Spleen (tissue), 11 donors: ENCODE measurements around the gene BUB1B. TPM values are rescaled to one million over a fixed set of nuclear protein-coding genes. Genes with fewer than 3 reads are reported as not detected.

Experiments
- DNase-seq: peaks from one replicate; pipeline ENCODE4 v3.0.0-alpha.2; 2020
- H3K27ac ChIP-seq, 8 donors: fragments of 200-600 bp; sonication (generic) in 7 of 8; 1 replicate in 4 of 8; 2 replicates in 4 of 8; pipeline versions ENCODE4 v1.5.0 to v1.8.0; 2016 to 2021; ENCODE audit warnings: inconsistent platforms in 4 of 8, mild to moderate bottlenecking in 4 of 8, moderate library complexity in 1 of 8
- H3K27me3 ChIP-seq, 7 donors: fragments of 200-600 bp; sonication (generic) in 6 of 7; replicated peaks in 1 of 7; 1 replicate in 4 of 7; 2 replicates in 3 of 7; pipeline versions ENCODE4 v1.5.0 to v1.8.0; 2016 to 2021; ENCODE audit warnings: inconsistent platforms in 3 of 7, mild to moderate bottlenecking in 1 of 7
- H3K36me3 ChIP-seq, 6 donors: fragments of 200-600 bp; sonication (generic) in 5 of 6; 1 replicate in 4 of 6; 2 replicates in 2 of 6; pipeline versions ENCODE4 v1.5.0 to v1.8.0; 2016 to 2021; ENCODE audit warnings: inconsistent platforms in 2 of 6
- H3K4me1 ChIP-seq, 6 donors: fragments of 200-600 bp; sonication (generic) in 5 of 6; 1 replicate in 3 of 6; 2 replicates in 3 of 6; pipeline versions ENCODE4 v1.5.0 to v1.8.0; 2016 to 2021; ENCODE audit warnings: inconsistent platforms in 3 of 6
- H3K4me3 ChIP-seq, 8 donors: fragments of 200-600 bp; sonication (generic) in 7 of 8; 1 replicate in 4 of 8; 2 replicates in 4 of 8; pipeline versions ENCODE4 v1.5.0 to v1.8.0; 2016 to 2021; ENCODE audit warnings: inconsistent platforms in 4 of 8, mild to moderate bottlenecking in 4 of 8, moderate library complexity in 2 of 8
- H3K9me3 ChIP-seq, 8 donors: fragments of 200-600 bp; sonication (generic) in 7 of 8; 1 replicate in 4 of 8; 2 replicates in 4 of 8; pipeline versions ENCODE4 v1.5.0 to v1.8.0; 2016 to 2021; ENCODE audit warnings: inconsistent platforms in 4 of 8
- POLR2A ChIP-seq, 3 donors: fragments of 450-650 bp; IDR thresholded peaks; one replicate each; pipeline ENCODE4 v1.5.1; 2017; ENCODE audit warnings: antibody characterized with exemption in 3 of 3, mild to moderate bottlenecking in 1 of 3
- POLR2AphosphoS5 ChIP-seq, 3 donors: sonication (generic); formaldehyde crosslinking; IDR thresholded peaks; one replicate each; pipeline ENCODE4 v1.5.1; 2017; ENCODE audit warnings: antibody characterized with exemption in 3 of 3
- WGBS, 5 donors: extraction: QIAGEN DNeasy Blood & Tissue Kit in 3 of 5; methylation state at CpG; one replicate each; pipeline versions ENCODE4 v1.1.5 to v1.1.7; 2013 to 2018; 5-methylcytosine and 5-hydroxymethylcytosine counted together
- intact Hi-C: fragments of 100-400 bp; cut with DNase I; formaldehyde crosslinking; loops from one replicate; pipeline ENCODE4 v1.15.0; 2023; ENCODE audit warnings: low total_unique reads
- polyA plus RNA-seq, 3 donors: library from polyadenylated mRNA; stranded (reverse); fragments of 200-250 nt; gene quantifications; one replicate each; pipeline ENCODE4 v1.2.1, GENCODE V29; 2013
- total RNA-seq, 7 donors: library from RNA; depleted of rRNA in 3 of 7; stranded (reverse); fragments of >200 nt in 3 of 7; fragmentation: NEBNext Ultra II Directional in 4 of 7; extraction: Animal tissue kit (Norgen Biotek cat#: 25700) in 4 of 7; gene quantifications; one replicate each; pipeline versions ENCODE4 v1.1.0 to v1.2.1, GENCODE V29; 2016 to 2021
- TF ChIP-seq, protein P1 (sequence below), 11 experiments: fragments of 200-600 bp in 7 of 11; fragments of 450-650 bp in 4 of 11; sonication (generic) in 4 of 11; IDR thresholded peaks in 8 of 11; conservative IDR thresholded peaks in 3 of 11; 1 replicate in 7 of 11; 2 replicates in 4 of 11; pipeline versions ENCODE4 v1.4.0 to v1.8.0; 2016 to 2021; ENCODE audit warnings: antibody characterized with exemption in 11 of 11, inconsistent platforms in 4 of 11, mild to moderate bottlenecking in 1 of 11
- donor health status: healthy with polysubstance abuse.
- donor health status: DM: no; HTN: no; CAD: no; lungs with moderate emphysema.
- donor health status: DM: no; HTN: no; CAD: no.
- donor health status: Bipolar disorder and iron deficiency.
- donor health status: healthy.
- donor health status: DM: no; HTN: no; CAD: no.
- donor health status: DM: yes; HTN: yes; CAD: no.

Gene BUB1B
- total and polyA plus RNA-seq, 10 donors, result 1.2 to 11.8 (median 6.3) TPM

DNA sequence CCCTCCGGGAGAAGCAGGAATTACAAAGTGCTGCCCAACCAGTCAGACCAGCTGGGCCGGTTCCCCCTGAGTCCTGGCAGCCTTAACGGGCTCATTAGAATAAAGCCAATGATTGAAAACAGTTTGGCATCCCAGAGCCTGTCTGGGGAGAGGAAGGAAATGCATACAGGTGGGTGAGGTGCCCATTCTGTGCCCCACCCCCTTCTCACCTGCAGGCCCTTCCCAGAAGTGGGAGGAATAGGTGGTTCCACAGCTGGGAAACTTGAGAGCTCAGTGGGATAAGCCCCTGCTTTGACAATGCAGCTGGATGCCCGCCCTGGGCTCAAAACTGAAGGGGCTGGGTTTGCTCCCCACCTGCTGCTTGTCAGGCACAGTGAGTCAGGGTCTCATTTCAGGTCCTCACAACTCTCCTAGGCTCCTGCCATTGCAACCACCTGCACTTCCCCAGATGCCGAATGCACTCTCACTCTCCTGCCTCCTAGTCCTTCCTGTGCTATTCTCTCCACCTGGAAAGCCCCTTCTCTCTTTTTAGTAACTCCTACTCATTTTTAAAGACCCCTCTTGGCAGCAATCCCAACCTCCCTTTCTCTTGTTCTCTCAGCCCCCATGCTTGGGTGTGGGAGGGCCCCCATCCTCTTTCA is 5.5 kb upstream of the BUB1B start:
- Histone ChIP-seq H3K4me3 (no peak overlapping the region), H3K36me3 (no peaks in the 10 kb centered on the region), H3K9me3 (no peaks in the 10 kb centered on the region), H3K4me1 (peaks cover 0 to 4% (median 2%) of the 10 kb centered on the region in 6 donors), H3K27me3 (no peaks in the 10 kb centered on the region), H3K27ac (no peak overlapping the region)
- intact Hi-C loops, result no loop called here
- TF ChIP-seq POLR2AphosphoS5 (IDR thresholded peaks at IDR 0.05) (no peak), POLR2A (IDR thresholded peaks at IDR 0.05) (no peak)
- TF ChIP-seq, protein P1, sequence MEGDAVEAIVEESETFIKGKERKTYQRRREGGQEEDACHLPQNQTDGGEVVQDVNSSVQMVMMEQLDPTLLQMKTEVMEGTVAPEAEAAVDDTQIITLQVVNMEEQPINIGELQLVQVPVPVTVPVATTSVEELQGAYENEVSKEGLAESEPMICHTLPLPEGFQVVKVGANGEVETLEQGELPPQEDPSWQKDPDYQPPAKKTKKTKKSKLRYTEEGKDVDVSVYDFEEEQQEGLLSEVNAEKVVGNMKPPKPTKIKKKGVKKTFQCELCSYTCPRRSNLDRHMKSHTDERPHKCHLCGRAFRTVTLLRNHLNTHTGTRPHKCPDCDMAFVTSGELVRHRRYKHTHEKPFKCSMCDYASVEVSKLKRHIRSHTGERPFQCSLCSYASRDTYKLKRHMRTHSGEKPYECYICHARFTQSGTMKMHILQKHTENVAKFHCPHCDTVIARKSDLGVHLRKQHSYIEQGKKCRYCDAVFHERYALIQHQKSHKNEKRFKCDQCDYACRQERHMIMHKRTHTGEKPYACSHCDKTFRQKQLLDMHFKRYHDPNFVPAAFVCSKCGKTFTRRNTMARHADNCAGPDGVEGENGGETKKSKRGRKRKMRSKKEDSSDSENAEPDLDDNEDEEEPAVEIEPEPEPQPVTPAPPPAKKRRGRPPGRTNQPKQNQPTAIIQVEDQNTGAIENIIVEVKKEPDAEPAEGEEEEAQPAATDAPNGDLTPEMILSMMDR (IDR thresholded peaks at IDR 0.05 in 8 of 11, conservative IDR thresholded peaks at IDR 0.05 in 3 of 11), result no peak
- 52 to 82% (median 79%) methylated on average over 3 to 5 of the region's 5 CpGs for WGBS, 5 donors
- DNase-seq, result no peak

DNA sequence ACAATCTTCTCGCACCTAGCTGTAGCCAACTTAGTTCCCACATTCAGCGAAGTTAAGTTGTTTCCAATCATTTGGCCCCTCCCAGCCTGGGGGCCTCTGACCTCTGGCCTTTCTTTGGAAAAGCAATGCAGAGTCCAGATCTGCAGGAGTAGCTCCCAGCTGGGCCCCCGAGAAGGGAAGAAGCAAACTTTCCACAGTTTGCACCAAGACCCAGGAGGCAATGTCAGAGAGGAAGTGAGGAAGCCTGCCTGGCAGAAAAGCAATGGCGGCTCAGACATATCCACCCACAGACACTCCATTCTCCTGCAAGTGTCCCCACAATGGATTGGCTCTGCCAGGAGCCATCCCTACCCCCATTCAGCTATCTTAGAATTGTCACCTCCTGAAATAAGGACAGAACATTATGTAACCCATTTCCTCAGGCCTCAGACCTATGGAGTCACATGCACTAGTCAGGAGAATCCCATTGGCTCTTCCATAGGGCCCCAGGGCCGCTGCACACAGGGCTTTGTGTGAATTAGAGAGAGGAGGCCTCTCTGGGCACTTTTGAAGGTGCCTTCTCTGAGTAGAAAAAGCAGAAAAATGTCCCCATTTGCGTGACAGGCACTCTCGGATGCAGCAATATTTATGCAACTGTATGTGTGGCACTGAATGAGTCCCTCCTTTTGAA is 3.0 kb upstream of the BUB1B start:
- Histone ChIP-seq H3K27ac (no peak overlapping the region), H3K9me3 (no peaks in the 10 kb centered on the region), H3K4me3 (no peak overlapping the region), H3K36me3 (no peaks in the 10 kb centered on the region), H3K27me3 (peaks cover 0 to 4% (median 0%) of the 10 kb centered on the region in 7 donors), H3K4me1 (peaks cover 6 to 29% (median 13%) of the 10 kb centered on the region in 6 donors)
- DNase-seq, result no peak
- 76 to 88% (median 79%) methylated on average over 7 of the region's 7 CpGs for WGBS, 5 donors
- intact Hi-C loops, result no loop called here
- TF ChIP-seq POLR2A (IDR thresholded peaks at IDR 0.05) (no peak), POLR2AphosphoS5 (IDR thresholded peaks at IDR 0.05) (no peak)
- TF ChIP-seq, protein P1 (IDR thresholded peaks at IDR 0.05 in 8 of 11, conservative IDR thresholded peaks at IDR 0.05 in 3 of 11), result no peak

DNA sequence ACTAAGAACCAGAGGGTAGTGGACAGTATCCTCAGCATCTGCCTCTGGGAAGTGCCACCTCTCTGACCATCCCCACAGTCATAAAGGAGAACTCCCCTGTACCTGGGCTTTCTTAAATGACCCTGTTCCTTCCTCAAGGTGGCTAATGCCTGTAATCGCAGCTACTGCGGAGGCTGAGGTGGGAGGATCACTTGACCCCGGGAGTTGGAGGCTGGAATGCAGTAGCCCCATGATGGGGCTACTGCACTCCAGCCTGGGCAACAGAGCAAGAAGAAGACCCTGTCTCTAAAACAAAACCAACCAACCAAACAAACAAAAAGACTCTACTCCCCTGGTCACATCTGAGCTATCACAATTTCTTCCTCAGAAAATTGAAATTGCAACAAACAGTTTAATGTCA is 848 bp upstream of the BUB1B start:
- TF ChIP-seq, protein P1 (IDR thresholded peaks at IDR 0.05 in 8 of 11, conservative IDR thresholded peaks at IDR 0.05 in 3 of 11), result no peak
- no peak for TF ChIP-seq POLR2AphosphoS5 (IDR thresholded peaks at IDR 0.05)
- no peak for TF ChIP-seq POLR2A (IDR thresholded peaks at IDR 0.05)
- 94 to 98% (median 96%) methylated on average over 3 of the region's 3 CpGs for WGBS, 5 donors
- intact Hi-C loops, result no loop called here
- Histone ChIP-seq H3K9me3 (no peaks in the 10 kb centered on the region), H3K27me3 (peaks cover 0 to 4% (median 0%) of the 10 kb centered on the region in 7 donors), H3K27ac (no peak overlapping the region), H3K36me3 (peaks cover 0 to 3% (median 0%) of the 10 kb centered on the region in 6 donors), H3K4me3 (no peak overlapping the region), H3K4me1 (peaks cover 6 to 31% (median 13%) of the 10 kb centered on the region in 6 donors)
- no peak for DNase-seq

DNA sequence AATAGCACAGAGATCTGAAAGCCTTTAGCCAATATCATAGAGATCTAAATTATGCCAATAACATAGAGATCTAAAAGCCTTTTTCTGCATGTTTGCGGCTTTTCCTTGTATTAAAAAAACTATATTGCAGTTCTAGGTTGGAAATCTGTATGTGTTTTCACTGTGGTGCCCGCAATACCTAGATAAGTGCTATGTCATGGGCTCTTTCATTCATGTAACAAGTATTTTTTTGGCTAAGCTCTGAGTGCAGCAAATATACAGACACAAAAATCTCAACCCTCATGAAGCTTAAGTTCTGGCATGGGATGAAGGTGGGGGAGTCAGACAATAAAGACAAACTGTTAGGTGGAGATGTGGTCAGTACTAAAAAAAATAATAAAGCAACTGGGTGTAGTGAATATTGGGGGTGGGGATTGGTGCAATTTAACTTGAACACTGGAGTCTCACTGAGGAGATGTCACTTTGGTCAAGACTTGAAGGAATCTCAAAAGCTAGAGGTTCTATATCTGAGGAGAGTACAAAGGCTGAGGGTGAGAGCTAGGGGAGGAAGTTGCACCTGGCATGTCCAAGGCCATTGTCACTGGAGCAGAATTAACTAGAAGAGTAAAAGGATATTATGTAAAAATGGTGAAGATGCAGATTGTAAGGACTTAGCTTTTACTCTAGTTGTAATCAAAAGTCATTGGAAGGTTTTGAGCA is 973 bp downstream of the BUB1B start:
- intact Hi-C loops, result no loop called here

More for the DNA sequence above, 973 bp downstream of the BUB1B start:
- TF ChIP-seq POLR2A (IDR thresholded peaks at IDR 0.05) (no peak), POLR2AphosphoS5 (IDR thresholded peaks at IDR 0.05) (no peak)
- TF ChIP-seq, protein P1 (IDR thresholded peaks at IDR 0.05 in 8 of 11, conservative IDR thresholded peaks at IDR 0.05 in 3 of 11), result no peak
- peak overlapping the region in 5 of 8 donors; percentile 57 to 88 (median 69) for H3K4me3 ChIP-seq
- peaks cover 0 to 4% (median 0%) of the 10 kb centered on the region in 7 donors for H3K27me3 ChIP-seq
- peak overlapping the region in 1 of 8 donors; percentile 50 for H3K27ac ChIP-seq
- DNase-seq, result no peak
- peaks cover 0 to 18% (median 0%) of the 10 kb centered on the region in 6 donors for H3K36me3 ChIP-seq
- H3K9me3 ChIP-seq, result no peaks in the 10 kb centered on the region
- H3K4me1 ChIP-seq, result peaks cover 6 to 31% (median 13%) of the 10 kb centered on the region in 6 donors
- 12 to 17% (median 17%) methylated on average over 2 of the region's 2 CpGs for WGBS, 5 donors
